Hepatocyte (in vitro differentiated cells): ENCODE data around the gene MYL2. TPM values are rescaled to one million over a fixed set of nuclear protein-coding genes. Genes with fewer than 3 reads are reported as not detected.

ENCODE experiments used
- DNase-seq: peaks from one replicate; pipeline ENCODE4 v3.0.0-alpha.2; 2016; ENCODE audit warnings: low spot score
- H2AFZ ChIP-seq: fragments of 200-600 bp; sonication (generic); 2 replicates; pipeline ENCODE4 v1.6.0; 2016; ENCODE audit warnings: antibody characterized with exemption, mild to moderate bottlenecking
- H3K27ac ChIP-seq: fragments of 200-600 bp; sonication (generic); 2 replicates; pipeline ENCODE4 v1.5.1; 2016; ENCODE audit warnings: mild to moderate bottlenecking
- H3K27me3 ChIP-seq: fragments of 200-600 bp; sonication (generic); 2 replicates; pipeline ENCODE4 v1.6.1; 2016
- H3K36me3 ChIP-seq: fragments of 200-600 bp; sonication (generic); replicated peaks from 2 replicates; pipeline ENCODE4 v1.5.1; 2016; ENCODE audit warnings: low read depth; ENCODE audit not compliant: insufficient read depth
- H3K4me1 ChIP-seq: fragments of 200-600 bp; sonication (generic); 2 replicates; pipeline ENCODE4 v1.5.1; 2016; ENCODE audit warnings: mild to moderate bottlenecking, moderate library complexity; ENCODE audit not compliant: insufficient read depth
- H3K4me2 ChIP-seq: fragments of 200-600 bp; sonication (generic); 2 replicates; pipeline ENCODE4 v1.6.0; 2016
- H3K4me3 ChIP-seq: fragments of 200-600 bp; sonication (generic); 2 replicates; pipeline ENCODE4 v1.5.1; 2016; ENCODE audit warnings: mild to moderate bottlenecking
- H3K79me2 ChIP-seq: fragments of 200-600 bp; sonication (generic); 2 replicates; pipeline ENCODE4 v1.6.0; 2017; ENCODE audit warnings: mild to moderate bottlenecking
- H3K9me2 ChIP-seq: fragments of 200-600 bp; sonication (generic); replicated peaks from 2 replicates; pipeline ENCODE4 v1.6.0; 2017; ENCODE audit warnings: mild to moderate bottlenecking; ENCODE audit not compliant: insufficient read depth
- H3K9me3 ChIP-seq: fragments of 200-600 bp; sonication (generic); 2 replicates; pipeline ENCODE4 v1.5.1; 2016; ENCODE audit warnings: low read depth, mild to moderate bottlenecking
- H4K20me1 ChIP-seq: fragments of 200-600 bp; sonication (generic); 2 replicates; pipeline ENCODE4 v1.6.0; 2016; ENCODE audit warnings: mild to moderate bottlenecking; ENCODE audit not compliant: insufficient read depth, poor library complexity, severe bottlenecking
- CTCF ChIP-seq: fragments of 200-600 bp; sonication (generic); IDR thresholded peaks from 2 replicates; pipeline ENCODE4 v1.5.1; 2016; ENCODE audit warnings: antibody characterized with exemption, mild to moderate bottlenecking; ENCODE audit not compliant: poor library complexity
- EZH2 ChIP-seq: fragments of 200-600 bp; sonication (generic); IDR thresholded peaks from 2 replicates; pipeline ENCODE4 v1.6.1; 2016; ENCODE audit warnings: antibody characterized with exemption, mild to moderate bottlenecking, borderline replicate concordance
- EZH2phosphoT487 ChIP-seq: fragments of 200-600 bp; sonication (generic); IDR thresholded peaks from one replicate; pipeline ENCODE4 v1.6.1; 2018; ENCODE audit warnings: antibody characterized with exemption, mild to moderate bottlenecking, low read depth, moderate library complexity; ENCODE audit not compliant: unreplicated experiment, severe bottlenecking
- WGBS: methylation state at CpG from one replicate; pipeline ENCODE4 v1.1.6; 2016; ENCODE audit warnings: low lambda C conversion rate; ENCODE audit errors: missing lambda C conversion rate; 5-methylcytosine and 5-hydroxymethylcytosine counted together
- polyA plus RNA-seq: library from polyadenylated mRNA; unstranded; fragments of >200 nt; fragmentation: Nextera tagmentation; extraction: Ambion mirVana; gene quantifications from 2 replicates; pipeline ENCODE4 v1.2.1, GENCODE V29; 2016
- total RNA-seq: library from RNA; depleted of rRNA; stranded (reverse); fragments of >200 nt; gene quantifications from 2 replicates; pipeline ENCODE4 v1.2.3, GENCODE V29; 2014

The MYL2 gene
- total and polyA plus RNA-seq, 2 experiments from 2014 or later = not detected

DNA sequence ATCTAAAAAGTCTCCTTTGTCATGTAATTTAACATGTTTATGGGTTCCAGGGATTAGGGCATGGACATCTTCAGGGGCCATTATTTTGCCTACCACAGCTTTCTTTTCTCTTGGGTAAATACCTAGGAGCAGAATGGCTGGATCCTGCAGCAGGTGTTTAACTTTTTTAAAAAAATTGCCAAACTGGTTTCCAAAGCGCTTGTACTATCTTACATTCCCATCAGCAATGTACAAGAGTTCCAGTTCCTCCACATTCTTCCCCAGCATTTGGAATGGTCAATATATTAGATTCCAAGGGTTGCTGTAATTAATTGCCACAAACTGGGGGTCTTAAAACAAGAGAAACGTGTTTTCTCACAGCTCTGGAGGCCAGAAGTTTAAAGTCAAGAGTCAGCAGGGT is 27.7 kb upstream of the MYL2 start:
- no peak for DNase-seq
- Histone ChIP-seq H3K9me3 (no peaks in the 10 kb centered on the region), H3K4me1 (no peaks in the 10 kb centered on the region), H3K9me2 (no peaks in the 10 kb centered on the region), H3K4me3 (no peak overlapping the region), H2AFZ (no peak overlapping the region), H3K27me3 (no peaks in the 10 kb centered on the region), H3K79me2 (no peaks in the 10 kb centered on the region), H3K4me2 (no peak overlapping the region), H4K20me1 (no peaks in the 10 kb centered on the region), H3K27ac (no peak overlapping the region), H3K36me3 (no peaks in the 10 kb centered on the region)
- WGBS = 69% methylated on average over 2 of the region's 2 CpGs
- TF ChIP-seq EZH2phosphoT487 = no peak
- no peak for TF ChIP-seq EZH2
- no peak for TF ChIP-seq CTCF

- H3K27ac ChIP-seq = no peak overlapping the region
- no peak for DNase-seq
- no peaks in the 10 kb centered on the region for H3K36me3 ChIP-seq
- H3K9me3 ChIP-seq = no peaks in the 10 kb centered on the region
- no peaks in the 10 kb centered on the region for H3K27me3 ChIP-seq
- H4K20me1 ChIP-seq = no peaks in the 10 kb centered on the region
- no peak overlapping the region for H2AFZ ChIP-seq
- H3K4me3 ChIP-seq = no peak overlapping the region
- WGBS = 92% methylated on average over 2 of the region's 2 CpGs
- no peaks in the 10 kb centered on the region for H3K4me1 ChIP-seq
- TF ChIP-seq EZH2 (no peak), EZH2phosphoT487 (no peak), CTCF (no peak)
- H3K9me2 ChIP-seq = no peaks in the 10 kb centered on the region
- H3K79me2 ChIP-seq = no peaks in the 10 kb centered on the region
- no peak overlapping the region for H3K4me2 ChIP-seq
These were observed 23.0 kb upstream of the MYL2 start for GRCh38 chr12:110943373-110943772.

- Histone ChIP-seq H3K79me2 (no peaks in the 10 kb centered on the region), H4K20me1 (no peaks in the 10 kb centered on the region), H3K4me2 (no peak overlapping the region), H3K36me3 (no peaks in the 10 kb centered on the region), H3K4me3 (no peak overlapping the region), H3K27ac (no peak overlapping the region), H3K27me3 (no peaks in the 10 kb centered on the region), H3K9me3 (no peaks in the 10 kb centered on the region), H3K4me1 (peaks cover 3% of the 10 kb centered on the region), H2AFZ (no peak overlapping the region), H3K9me2 (no peaks in the 10 kb centered on the region)
- 77% methylated on average over 6 of the region's 6 CpGs for WGBS
- no peak for DNase-seq
- no peak for TF ChIP-seq CTCF
These were observed 21.0 kb upstream of the MYL2 start for GRCh38 chr12:110941391-110941790.

GRCh38 chr12:110940933-110941332 is 20.6 kb upstream of the MYL2 start:
- no peak overlapping the region for H3K4me3 ChIP-seq
- no peak overlapping the region for H2AFZ ChIP-seq
- TF ChIP-seq EZH2 (no peak), EZH2phosphoT487 (no peak), CTCF (no peak)
- H3K4me1 ChIP-seq = peaks cover 3% of the 10 kb centered on the region
- no peaks in the 10 kb centered on the region for H3K36me3 ChIP-seq
- WGBS = 90% methylated on average over 5 of the region's 7 CpGs
- no peaks in the 10 kb centered on the region for H4K20me1 ChIP-seq
- no peak for DNase-seq
- H3K9me3 ChIP-seq = no peaks in the 10 kb centered on the region
- no peaks in the 10 kb centered on the region for H3K79me2 ChIP-seq
- H3K9me2 ChIP-seq = no peaks in the 10 kb centered on the region
- H3K4me2 ChIP-seq = no peak overlapping the region
- no peak overlapping the region for H3K27ac ChIP-seq
- peaks cover 4% of the 10 kb centered on the region for H3K27me3 ChIP-seq
